SK-N-SH (cell line): ENCODE results near the gene IFT74. TPM values are rescaled to one million over a fixed set of nuclear protein-coding genes. Genes with fewer than 3 reads are reported as not detected.

Source experiments
- CTCF ChIA-PET: fragments of 300-600, 350-600 bp; formaldehyde crosslinking; extraction: SDS; loops from one replicate; lab custom pipeline; 2021; lab: Yijun Ruan, JAX
- POLR2A ChIA-PET: fragments of 350-600 bp; sonication (Branson Sonifier 250); formaldehyde crosslinking; extraction: SDS; loops from one replicate; lab custom pipeline; 2020; ENCODE audit warnings: antibody characterized with exemption, inconsistent platforms; lab: Yijun Ruan, JAX
- DNase-seq: peaks from one replicate; pipeline ENCODE4 v3.0.0; 2012
- H2AFZ ChIP-seq: fragments of 200-600 bp; sonication (generic); 2 replicates; pipeline ENCODE4 v1.8.1; 2016; ENCODE audit warnings: antibody characterized with exemption, mild to moderate bottlenecking, low read depth
- H3F3A ChIP-seq: fragments of 200-600 bp; sonication (generic); replicated peaks from 2 replicates; pipeline ENCODE3; 2016; ENCODE audit warnings: antibody characterized with exemption, mild to moderate bottlenecking; ENCODE audit not compliant: insufficient read depth
- H3K27ac ChIP-seq, 2 experiments: fragments of 200-500 bp in 1 of 2; fragments of 200-600 bp in 1 of 2; sonication (Bioruptor generic) in 1 of 2; sonication (generic), shearing (Covaris generic) in 1 of 2; 2 replicates each; pipeline versions ENCODE4 v1.5.1 to v1.6.1; 2014 to 2016; ENCODE audit warnings: low read depth in 2 of 2, inconsistent platforms in 1 of 2, low read length in 1 of 2, mild to moderate bottlenecking in 1 of 2, mixed read lengths in 1 of 2
- H3K27me3 ChIP-seq: fragments of 200-600 bp; sonication (generic), shearing (Covaris generic); 2 replicates; pipeline ENCODE4 v1.6.1; 2016; ENCODE audit warnings: mixed run types; ENCODE audit not compliant: insufficient read depth
- H3K36me3 ChIP-seq, 2 experiments: fragments of 200-500 bp in 1 of 2; fragments of 200-600 bp in 1 of 2; sonication (Bioruptor generic) in 1 of 2; sonication (generic) in 1 of 2; replicated peaks in 1 of 2; 2 replicates each; pipeline versions ENCODE3 to v1.5.1; 2014 to 2016; ENCODE audit warnings: low read length in 1 of 2, mild to moderate bottlenecking in 1 of 2; ENCODE audit not compliant: insufficient read depth in 2 of 2, control insufficient read depth in 1 of 2
- H3K4me1 ChIP-seq, 2 experiments: fragments of 200-500 bp in 1 of 2; fragments of 200-600 bp in 1 of 2; sonication (Bioruptor generic) in 1 of 2; sonication (generic), shearing (Covaris generic) in 1 of 2; 2 replicates each; pipeline versions ENCODE4 v1.5.1 to v1.6.1; 2014 to 2016; ENCODE audit warnings: low read depth in 1 of 2, low read length in 1 of 2, mixed run types in 1 of 2; ENCODE audit not compliant: insufficient read depth in 2 of 2, control insufficient read depth in 1 of 2
- H3K4me2 ChIP-seq: fragments of 200-600 bp; sonication (generic), shearing (Covaris generic); 2 replicates; pipeline ENCODE4 v1.6.1; 2017; ENCODE audit warnings: mixed run types
- H3K4me3 ChIP-seq, 2 experiments: fragments of 200-500 bp in 1 of 2; fragments of 200-600 bp in 1 of 2; sonication (Bioruptor generic) in 1 of 2; sonication (generic), shearing (Covaris generic) in 1 of 2; 2 replicates each; pipeline versions ENCODE4 v1.5.1 to v1.8.1; 2014 to 2016; ENCODE audit warnings: low read depth in 2 of 2, inconsistent platforms in 1 of 2, low read length in 1 of 2, mild to moderate bottlenecking in 1 of 2, mixed read lengths in 1 of 2, moderate library complexity in 1 of 2
- H3K79me2 ChIP-seq: fragments of 200-600 bp; sonication (generic); 2 replicates; pipeline ENCODE4 v1.8.1; 2017; ENCODE audit warnings: mild to moderate bottlenecking; ENCODE audit not compliant: insufficient read depth
- H3K9ac ChIP-seq: fragments of 200-600 bp; sonication (generic); 2 replicates; pipeline ENCODE4 v1.6.1; 2017; ENCODE audit warnings: mixed run types
- H3K9me2 ChIP-seq: fragments of 200-600 bp; sonication (generic); 2 replicates; pipeline ENCODE4 v1.6.1; 2017; ENCODE audit warnings: mixed run types
- H3K9me3 ChIP-seq: fragments of 200-600 bp; sonication (generic); 2 replicates; pipeline ENCODE4 v1.6.1; 2017; ENCODE audit warnings: mixed run types, mild to moderate bottlenecking, moderate library complexity
- H4K20me1 ChIP-seq: fragments of 200-600 bp; sonication (generic); 2 replicates; pipeline ENCODE4 v1.6.1; 2017; ENCODE audit warnings: mild to moderate bottlenecking, mixed run types; ENCODE audit not compliant: insufficient read depth
- CHD2 ChIP-seq: fragments of 150-350 bp; IDR thresholded peaks from 2 replicates; pipeline ENCODE4 v1.6.1; 2018; ENCODE audit warnings: low read length; ENCODE audit not compliant: partially characterized antibody
- FOXJ3 ChIP-seq: sonication (generic); formaldehyde crosslinking; IDR thresholded peaks from 2 replicates; pipeline ENCODE4 v1.5.1; 2020; ENCODE audit warnings: mild to moderate bottlenecking, missing genetic modification reagents
- GATA2 ChIP-seq: sonication (generic); formaldehyde crosslinking; IDR thresholded peaks from 2 replicates; pipeline ENCODE4 v1.5.0; 2020; ENCODE audit warnings: mild to moderate bottlenecking, missing genetic modification reagents
- IRF3 ChIP-seq: fragments of 150-350 bp; IDR thresholded peaks from 2 replicates; pipeline ENCODE4 v1.6.1; 2016; ENCODE audit warnings: mild to moderate bottlenecking, low read depth, low read length
- MXI1 ChIP-seq: IDR thresholded peaks from 2 replicates; pipeline ENCODE4 v1.6.1; 2012; ENCODE audit warnings: mild to moderate bottlenecking, low read depth, low read length, improper control_type of control experiment
- NFIC ChIP-seq: IDR thresholded peaks from 2 replicates; pipeline ENCODE4 v1.4.0; 2012; ENCODE audit warnings: borderline replicate concordance
- NRF1 ChIP-seq: IDR thresholded peaks from 2 replicates; pipeline ENCODE4 v1.6.1; 2012; ENCODE audit warnings: low read depth, mild to moderate bottlenecking, low read length
- RCOR1 ChIP-seq: fragments of 150-350 bp; IDR thresholded peaks from 2 replicates; pipeline ENCODE4 v1.6.1; 2017; ENCODE audit warnings: antibody characterized with exemption, low read length
- RFX5 ChIP-seq: IDR thresholded peaks from 2 replicates; pipeline ENCODE4 v1.6.1; 2012; ENCODE audit warnings: mild to moderate bottlenecking, improper control_type of control experiment, low read length
- SMC3 ChIP-seq: IDR thresholded peaks from 2 replicates; pipeline ENCODE4 v1.6.1; 2012; ENCODE audit warnings: low read depth, low read length, improper control_type of control experiment
- TAF1 ChIP-seq: IDR thresholded peaks from 2 replicates; pipeline ENCODE4 v1.6.1; 2012; ENCODE audit warnings: low read depth, mild to moderate bottlenecking, low read length, moderate library complexity, borderline replicate concordance
- USF2 ChIP-seq: fragments of 150-350 bp; IDR thresholded peaks from 2 replicates; pipeline ENCODE4 v1.6.1; 2017; ENCODE audit warnings: antibody characterized with exemption, low read length, low read depth, borderline replicate concordance
- polyA plus RNA-seq, 3 experiments: library from polyadenylated mRNA; depleted of rRNA; stranded (reverse); fragments of >200 nt; gene quantifications; 2 replicates each; pipeline ENCODE4 v1.2.3, GENCODE V29; 2012
- TF ChIP-seq, protein P1 (sequence below): IDR thresholded peaks from 2 replicates; pipeline ENCODE4 v1.6.1; 2012; ENCODE audit warnings: mild to moderate bottlenecking, low read depth, low read length, moderate library complexity
- TF ChIP-seq, protein P2 (sequence below): IDR thresholded peaks from 2 replicates; pipeline ENCODE4 v1.4.0; 2012; ENCODE audit warnings: low read depth, borderline replicate concordance

Gene IFT74
- polyA plus RNA-seq, 1 of the 3 experiments (the other 2 are of a cell fraction) = 6.3 TPM

GRCh38 chr9:26928902-26929495, 27.2 kb upstream of the IFT74 start (continued):
- TF ChIP-seq, protein P1, sequence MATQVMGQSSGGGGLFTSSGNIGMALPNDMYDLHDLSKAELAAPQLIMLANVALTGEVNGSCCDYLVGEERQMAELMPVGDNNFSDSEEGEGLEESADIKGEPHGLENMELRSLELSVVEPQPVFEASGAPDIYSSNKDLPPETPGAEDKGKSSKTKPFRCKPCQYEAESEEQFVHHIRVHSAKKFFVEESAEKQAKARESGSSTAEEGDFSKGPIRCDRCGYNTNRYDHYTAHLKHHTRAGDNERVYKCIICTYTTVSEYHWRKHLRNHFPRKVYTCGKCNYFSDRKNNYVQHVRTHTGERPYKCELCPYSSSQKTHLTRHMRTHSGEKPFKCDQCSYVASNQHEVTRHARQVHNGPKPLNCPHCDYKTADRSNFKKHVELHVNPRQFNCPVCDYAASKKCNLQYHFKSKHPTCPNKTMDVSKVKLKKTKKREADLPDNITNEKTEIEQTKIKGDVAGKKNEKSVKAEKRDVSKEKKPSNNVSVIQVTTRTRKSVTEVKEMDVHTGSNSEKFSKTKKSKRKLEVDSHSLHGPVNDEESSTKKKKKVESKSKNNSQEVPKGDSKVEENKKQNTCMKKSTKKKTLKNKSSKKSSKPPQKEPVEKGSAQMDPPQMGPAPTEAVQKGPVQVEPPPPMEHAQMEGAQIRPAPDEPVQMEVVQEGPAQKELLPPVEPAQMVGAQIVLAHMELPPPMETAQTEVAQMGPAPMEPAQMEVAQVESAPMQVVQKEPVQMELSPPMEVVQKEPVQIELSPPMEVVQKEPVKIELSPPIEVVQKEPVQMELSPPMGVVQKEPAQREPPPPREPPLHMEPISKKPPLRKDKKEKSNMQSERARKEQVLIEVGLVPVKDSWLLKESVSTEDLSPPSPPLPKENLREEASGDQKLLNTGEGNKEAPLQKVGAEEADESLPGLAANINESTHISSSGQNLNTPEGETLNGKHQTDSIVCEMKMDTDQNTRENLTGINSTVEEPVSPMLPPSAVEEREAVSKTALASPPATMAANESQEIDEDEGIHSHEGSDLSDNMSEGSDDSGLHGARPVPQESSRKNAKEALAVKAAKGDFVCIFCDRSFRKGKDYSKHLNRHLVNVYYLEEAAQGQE = no peak
- TF ChIP-seq FOXJ3 (CRISPR knock-in tag) = no peak
- no peak for TF ChIP-seq CHD2
- TF ChIP-seq NRF1 = no peak
- no peak for TF ChIP-seq RFX5
- TF ChIP-seq MXI1 = no peak
- TF ChIP-seq NFIC = no peak
- TF ChIP-seq USF2 = no peak
- TF ChIP-seq SMC3 = no peak
- TF ChIP-seq, all 33 proteins: peak for 0

GRCh38 chr9:26935847-26936246, 20.4 kb upstream of the IFT74 start:
- no peak for TF ChIP-seq GATA2 (CRISPR knock-in tag)
- no peak for TF ChIP-seq RCOR1
- TF ChIP-seq TAF1 = no peak
- TF ChIP-seq, protein P2, sequence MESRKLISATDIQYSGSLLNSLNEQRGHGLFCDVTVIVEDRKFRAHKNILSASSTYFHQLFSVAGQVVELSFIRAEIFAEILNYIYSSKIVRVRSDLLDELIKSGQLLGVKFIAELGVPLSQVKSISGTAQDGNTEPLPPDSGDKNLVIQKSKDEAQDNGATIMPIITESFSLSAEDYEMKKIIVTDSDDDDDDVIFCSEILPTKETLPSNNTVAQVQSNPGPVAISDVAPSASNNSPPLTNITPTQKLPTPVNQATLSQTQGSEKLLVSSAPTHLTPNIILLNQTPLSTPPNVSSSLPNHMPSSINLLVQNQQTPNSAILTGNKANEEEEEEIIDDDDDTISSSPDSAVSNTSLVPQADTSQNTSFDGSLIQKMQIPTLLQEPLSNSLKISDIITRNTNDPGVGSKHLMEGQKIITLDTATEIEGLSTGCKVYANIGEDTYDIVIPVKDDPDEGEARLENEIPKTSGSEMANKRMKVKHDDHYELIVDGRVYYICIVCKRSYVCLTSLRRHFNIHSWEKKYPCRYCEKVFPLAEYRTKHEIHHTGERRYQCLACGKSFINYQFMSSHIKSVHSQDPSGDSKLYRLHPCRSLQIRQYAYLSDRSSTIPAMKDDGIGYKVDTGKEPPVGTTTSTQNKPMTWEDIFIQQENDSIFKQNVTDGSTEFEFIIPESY = no peak
- TF ChIP-seq IRF3 = no peak
- Histone ChIP-seq H3F3A (peaks cover 3% of the 10 kb centered on the region), H2AFZ (no peak overlapping the region), H3K79me2 (peaks cover 99% of the 10 kb centered on the region), H3K27me3 (no peaks in the 10 kb centered on the region), H3K4me3 (no peak overlapping the region), H4K20me1 (peaks cover 25% of the 10 kb centered on the region), H3K9me3 (peaks cover 14% of the 10 kb centered on the region; the same call in 1 of the 2 replicates), H3K36me3 (peaks cover 3 to 49% of the 10 kb centered on the region in 2 experiments), H3K4me1 (peaks cover 0 to 4% of the 10 kb centered on the region in 2 experiments; a peak in 2 of 4 replicates), H3K9ac (no peak overlapping the region), H3K4me2 (no peak overlapping the region), H3K27ac (no peak overlapping the region), H3K9me2 (no peaks in the 10 kb centered on the region)
- no peak for DNase-seq
- POLR2A ChIA-PET = no interaction called here
- CTCF ChIA-PET = no interaction called here
